Chondrocyte (in vitro differentiated cells): Measurements from ENCODE around the gene NOS3. TPM values are rescaled to one million over a fixed set of nuclear protein-coding genes. Genes with fewer than 3 reads are reported as not detected.

Experiments used
- DNase-seq: peaks from one replicate; pipeline ENCODE4 v3.0.0; 2021; ENCODE audit warnings: mixed read lengths, low spot score
- H3K27ac Mint-ChIP-seq: one replicate; pipeline ENCODE4 v1.8.0; 2021; ENCODE audit warnings: mild to moderate bottlenecking, moderate library complexity, mixed read lengths; ENCODE audit not compliant: unreplicated experiment
- H3K27me3 Mint-ChIP-seq: 2 replicates; pipeline ENCODE4 v1.8.0; 2021; ENCODE audit warnings: low read depth, mixed read lengths
- H3K36me3 Mint-ChIP-seq: 2 replicates; pipeline ENCODE4 v1.8.0; 2021; ENCODE audit warnings: low read depth, mixed read lengths
- H3K4me1 Mint-ChIP-seq: 2 replicates; pipeline ENCODE4 v1.8.0; 2021; ENCODE audit warnings: low read depth, mild to moderate bottlenecking, mixed read lengths
- H3K4me3 Mint-ChIP-seq: one replicate; pipeline ENCODE4 v1.8.0; 2021; ENCODE audit warnings: mild to moderate bottlenecking, moderate library complexity, mixed read lengths; ENCODE audit not compliant: unreplicated experiment
- H3K9me3 Mint-ChIP-seq: 2 replicates; pipeline ENCODE4 v1.8.0; 2021; ENCODE audit warnings: low read depth, mixed read lengths
- total RNA-seq: library from RNA; stranded (reverse); gene quantifications from 3 replicates; pipeline ENCODE4 v1.2.1, GENCODE V29; 2021
- TF ChIP-seq, protein P1 (sequence below): fragments of 200-600 bp; sonication (generic); IDR thresholded peaks from 2 replicates; pipeline ENCODE4 v1.5.0; 2021; ENCODE audit warnings: antibody characterized with exemption, mild to moderate bottlenecking, moderate library complexity

NOS3 gene
- total RNA-seq, 1 donor from 2014 or later: not detected

DNA sequence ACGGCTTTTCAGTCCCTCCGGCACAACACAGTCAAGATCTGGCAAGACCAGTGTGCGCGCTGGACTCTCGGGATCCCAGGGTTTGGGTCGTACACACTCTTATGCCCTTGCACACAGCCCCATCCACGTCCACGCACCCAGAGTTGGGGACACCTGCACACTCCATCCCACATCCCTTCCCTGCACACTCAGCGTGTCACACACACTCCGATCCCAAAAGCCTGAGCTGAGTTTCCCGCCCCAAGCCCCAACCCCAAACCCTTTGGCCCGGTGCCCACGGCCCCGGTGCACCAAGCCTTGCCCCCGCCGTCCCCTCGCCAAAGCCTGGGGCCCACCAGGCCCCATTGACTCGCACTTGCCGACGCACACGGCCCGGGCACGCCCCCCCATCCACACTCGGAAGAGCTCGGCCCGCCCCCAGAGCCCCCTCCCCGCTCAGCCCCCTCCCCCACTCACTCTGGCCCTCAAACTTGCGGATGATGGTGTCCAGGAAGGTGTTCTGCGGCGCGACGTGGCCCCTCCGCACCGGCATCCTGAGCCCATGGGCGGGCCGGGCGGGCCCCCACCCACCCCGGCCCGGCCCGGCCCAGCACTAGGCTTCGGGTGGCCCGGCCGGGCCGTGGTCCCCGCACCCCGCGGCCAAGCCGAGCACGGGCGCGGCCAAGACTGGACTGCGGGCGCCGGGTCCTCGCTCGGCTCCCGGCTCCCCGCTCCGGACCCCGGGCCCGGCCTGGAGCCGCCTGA is 13.3 kb upstream of the NOS3 start:
- Mint-ChIP-seq H3K4me3 (peak overlapping the region; percentile 59), H3K27ac (no peak overlapping the region), H3K9me3 (no peaks in the 10 kb centered on the region), H3K36me3 (peaks cover 1% of the 10 kb centered on the region), H3K4me1 (peaks cover 14% of the 10 kb centered on the region), H3K27me3 (peaks cover 37% of the 10 kb centered on the region)
- TF ChIP-seq, protein P1, sequence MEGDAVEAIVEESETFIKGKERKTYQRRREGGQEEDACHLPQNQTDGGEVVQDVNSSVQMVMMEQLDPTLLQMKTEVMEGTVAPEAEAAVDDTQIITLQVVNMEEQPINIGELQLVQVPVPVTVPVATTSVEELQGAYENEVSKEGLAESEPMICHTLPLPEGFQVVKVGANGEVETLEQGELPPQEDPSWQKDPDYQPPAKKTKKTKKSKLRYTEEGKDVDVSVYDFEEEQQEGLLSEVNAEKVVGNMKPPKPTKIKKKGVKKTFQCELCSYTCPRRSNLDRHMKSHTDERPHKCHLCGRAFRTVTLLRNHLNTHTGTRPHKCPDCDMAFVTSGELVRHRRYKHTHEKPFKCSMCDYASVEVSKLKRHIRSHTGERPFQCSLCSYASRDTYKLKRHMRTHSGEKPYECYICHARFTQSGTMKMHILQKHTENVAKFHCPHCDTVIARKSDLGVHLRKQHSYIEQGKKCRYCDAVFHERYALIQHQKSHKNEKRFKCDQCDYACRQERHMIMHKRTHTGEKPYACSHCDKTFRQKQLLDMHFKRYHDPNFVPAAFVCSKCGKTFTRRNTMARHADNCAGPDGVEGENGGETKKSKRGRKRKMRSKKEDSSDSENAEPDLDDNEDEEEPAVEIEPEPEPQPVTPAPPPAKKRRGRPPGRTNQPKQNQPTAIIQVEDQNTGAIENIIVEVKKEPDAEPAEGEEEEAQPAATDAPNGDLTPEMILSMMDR: no peak
- no peak for DNase-seq

DNA sequence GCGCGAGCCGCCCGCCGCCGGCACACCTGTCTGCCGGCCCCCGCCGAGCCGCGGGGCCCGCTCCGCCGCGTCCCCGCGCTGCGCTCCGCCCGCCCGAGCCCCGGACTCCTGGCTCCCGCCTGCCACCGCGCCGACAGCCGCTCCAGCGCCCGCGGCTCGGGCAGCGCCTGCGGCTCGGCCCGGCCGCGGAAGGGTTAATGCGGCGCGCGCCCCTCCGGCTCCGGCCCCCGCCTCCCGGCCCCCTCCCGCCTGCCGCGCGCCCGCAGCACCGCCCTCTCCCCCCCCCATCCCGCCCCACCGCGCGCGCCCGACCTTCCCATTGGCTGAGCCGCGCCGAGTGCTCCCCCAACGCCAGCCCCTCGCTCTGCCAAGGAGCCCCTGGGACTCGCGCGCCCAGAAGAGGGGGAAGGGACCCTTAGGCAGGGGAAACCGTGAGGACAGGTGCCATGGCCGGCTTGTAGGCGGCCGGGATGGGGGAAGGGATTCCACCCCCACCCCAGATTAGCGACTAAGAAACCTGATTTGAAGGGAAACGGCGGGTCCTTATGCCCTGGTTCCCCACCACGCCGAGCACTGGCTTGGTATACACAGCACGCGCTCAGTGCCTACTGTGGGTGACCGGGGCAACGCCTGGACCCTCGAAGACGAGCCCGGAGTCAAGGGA is 12.6 kb upstream of the NOS3 start, which contains the start of gene KCNH2:
KCNH2 (minus strand) TSS at position 196 of the 664 bp plus-strand sequence. CDS start 408 bp downstream, outside the sequence.
- peaks cover 38% of the 10 kb centered on the region for H3K27me3 Mint-ChIP-seq
- peak within 1 kb of the TSS; percentile 59 for H3K4me3 Mint-ChIP-seq
- H3K27ac Mint-ChIP-seq: no peak within 1 kb of the TSS
- H3K4me1 Mint-ChIP-seq: peaks cover 14% of the 10 kb centered on the region
- DNase-seq: no peak
- no peaks in the 10 kb centered on the region for H3K9me3 Mint-ChIP-seq
- H3K36me3 Mint-ChIP-seq: peaks cover 1% of the 10 kb centered on the region
- TF ChIP-seq, protein P1: no peak

DNA sequence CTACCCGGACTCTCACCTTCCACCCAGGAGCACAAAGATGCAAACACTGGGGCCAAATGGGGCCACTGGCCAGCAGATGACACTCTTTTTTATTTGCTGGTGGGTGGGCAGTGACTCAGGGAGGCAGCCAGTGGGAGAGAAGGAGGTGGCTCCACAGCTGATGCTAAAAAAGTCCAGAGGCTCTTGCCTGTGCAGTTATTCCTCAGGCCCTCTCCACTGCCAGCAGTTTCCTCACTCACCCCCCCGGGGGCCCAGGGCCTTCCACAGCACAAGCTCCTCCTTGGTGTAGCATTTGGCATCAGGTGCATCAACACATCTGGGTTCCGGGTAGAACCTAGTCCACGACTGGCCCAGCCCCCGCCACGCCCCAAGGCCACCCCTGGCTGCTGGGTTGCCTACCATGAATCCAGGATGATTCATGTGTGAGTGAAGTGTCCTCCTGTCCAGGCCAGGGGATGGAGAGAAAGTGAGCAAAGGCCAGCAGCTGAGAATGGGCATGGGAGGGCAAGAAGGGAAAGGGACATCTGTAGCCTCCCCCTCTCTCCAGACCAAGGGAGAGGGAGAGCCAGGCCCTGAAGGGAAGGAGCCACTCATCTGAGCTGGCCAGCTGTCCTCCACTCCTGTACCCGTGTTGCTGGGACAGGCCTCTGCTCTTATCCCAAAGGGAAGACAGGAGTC is 11.0 kb upstream of the NOS3 start:
- H3K36me3 Mint-ChIP-seq: peaks cover 1% of the 10 kb centered on the region
- no peak for DNase-seq
- TF ChIP-seq, protein P1: no peak
- H3K27me3 Mint-ChIP-seq: peaks cover 46% of the 10 kb centered on the region
- H3K27ac Mint-ChIP-seq: no peak overlapping the region
- no peak overlapping the region for H3K4me3 Mint-ChIP-seq
- no peaks in the 10 kb centered on the region for H3K9me3 Mint-ChIP-seq
- peaks cover 14% of the 10 kb centered on the region for H3K4me1 Mint-ChIP-seq

DNA sequence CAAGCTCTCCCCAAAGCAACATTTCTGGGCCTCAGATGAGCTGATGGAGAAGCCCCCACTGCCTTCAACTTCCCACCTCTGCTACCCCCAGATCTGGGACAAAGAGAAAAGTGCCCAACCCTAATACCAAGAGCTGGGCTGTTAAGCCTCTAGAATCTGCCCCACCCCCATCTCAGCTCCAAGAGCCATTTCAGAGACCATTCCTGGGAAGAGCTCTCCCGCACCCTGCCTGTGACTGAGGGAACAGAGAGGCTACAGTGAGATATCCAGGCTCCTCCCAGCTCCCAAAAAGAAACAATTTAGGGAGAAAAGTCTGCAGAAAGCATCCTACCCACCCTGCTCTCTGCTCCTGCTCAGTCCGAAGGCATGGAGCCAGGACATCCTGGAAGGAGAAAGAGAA is 10.2 kb upstream of the NOS3 start:
- Mint-ChIP-seq H3K4me1 (peaks cover 10% of the 10 kb centered on the region), H3K4me3 (no peak overlapping the region), H3K36me3 (peaks cover 1% of the 10 kb centered on the region), H3K27ac (no peak overlapping the region), H3K9me3 (no peaks in the 10 kb centered on the region), H3K27me3 (peaks cover 49% of the 10 kb centered on the region)
- TF ChIP-seq, protein P1: no peak
- no peak for DNase-seq

DNA sequence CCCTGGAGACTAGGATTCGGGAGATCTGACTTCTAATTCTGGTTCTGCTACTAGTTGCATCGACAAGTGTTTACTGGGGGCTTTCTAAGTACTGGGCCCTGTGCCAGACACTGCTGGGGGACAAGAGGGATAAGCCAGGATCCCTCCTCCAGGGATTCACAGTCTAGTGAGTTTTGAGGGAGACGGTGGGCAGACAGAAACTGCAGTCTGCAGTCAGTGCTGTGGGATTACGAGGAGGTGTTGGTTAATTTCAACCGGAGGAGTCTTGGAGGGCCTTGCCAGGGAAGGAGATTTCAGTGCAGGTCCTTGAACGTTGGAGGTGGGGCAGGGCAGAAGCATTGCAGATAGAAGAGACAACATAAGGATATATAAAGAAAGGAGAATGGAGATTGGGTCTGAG is 9.2 kb upstream of the NOS3 start:
- H3K9me3 Mint-ChIP-seq: no peaks in the 10 kb centered on the region
- peaks cover 1% of the 10 kb centered on the region for H3K36me3 Mint-ChIP-seq
- H3K4me1 Mint-ChIP-seq: peaks cover 14% of the 10 kb centered on the region
- no peak for DNase-seq
- H3K27me3 Mint-ChIP-seq: peaks cover 53% of the 10 kb centered on the region
- H3K4me3 Mint-ChIP-seq: no peak overlapping the region
- no peak overlapping the region for H3K27ac Mint-ChIP-seq
- TF ChIP-seq, protein P1: no peak
